ENCODE results near the gene ADAR. TPM values are rescaled to one million over a fixed set of nuclear protein-coding genes. Genes with fewer than 3 reads are reported as not detected.
A peak's percentile ranks its signal among the peaks of the same experiment; 100 is the strongest.
"Not testable (repeated sequence)": the region's sequence is repeated elsewhere in the genome, so short reads cannot be mapped to it uniquely, and the experiment has no call there.

Gene ADAR, protein sequence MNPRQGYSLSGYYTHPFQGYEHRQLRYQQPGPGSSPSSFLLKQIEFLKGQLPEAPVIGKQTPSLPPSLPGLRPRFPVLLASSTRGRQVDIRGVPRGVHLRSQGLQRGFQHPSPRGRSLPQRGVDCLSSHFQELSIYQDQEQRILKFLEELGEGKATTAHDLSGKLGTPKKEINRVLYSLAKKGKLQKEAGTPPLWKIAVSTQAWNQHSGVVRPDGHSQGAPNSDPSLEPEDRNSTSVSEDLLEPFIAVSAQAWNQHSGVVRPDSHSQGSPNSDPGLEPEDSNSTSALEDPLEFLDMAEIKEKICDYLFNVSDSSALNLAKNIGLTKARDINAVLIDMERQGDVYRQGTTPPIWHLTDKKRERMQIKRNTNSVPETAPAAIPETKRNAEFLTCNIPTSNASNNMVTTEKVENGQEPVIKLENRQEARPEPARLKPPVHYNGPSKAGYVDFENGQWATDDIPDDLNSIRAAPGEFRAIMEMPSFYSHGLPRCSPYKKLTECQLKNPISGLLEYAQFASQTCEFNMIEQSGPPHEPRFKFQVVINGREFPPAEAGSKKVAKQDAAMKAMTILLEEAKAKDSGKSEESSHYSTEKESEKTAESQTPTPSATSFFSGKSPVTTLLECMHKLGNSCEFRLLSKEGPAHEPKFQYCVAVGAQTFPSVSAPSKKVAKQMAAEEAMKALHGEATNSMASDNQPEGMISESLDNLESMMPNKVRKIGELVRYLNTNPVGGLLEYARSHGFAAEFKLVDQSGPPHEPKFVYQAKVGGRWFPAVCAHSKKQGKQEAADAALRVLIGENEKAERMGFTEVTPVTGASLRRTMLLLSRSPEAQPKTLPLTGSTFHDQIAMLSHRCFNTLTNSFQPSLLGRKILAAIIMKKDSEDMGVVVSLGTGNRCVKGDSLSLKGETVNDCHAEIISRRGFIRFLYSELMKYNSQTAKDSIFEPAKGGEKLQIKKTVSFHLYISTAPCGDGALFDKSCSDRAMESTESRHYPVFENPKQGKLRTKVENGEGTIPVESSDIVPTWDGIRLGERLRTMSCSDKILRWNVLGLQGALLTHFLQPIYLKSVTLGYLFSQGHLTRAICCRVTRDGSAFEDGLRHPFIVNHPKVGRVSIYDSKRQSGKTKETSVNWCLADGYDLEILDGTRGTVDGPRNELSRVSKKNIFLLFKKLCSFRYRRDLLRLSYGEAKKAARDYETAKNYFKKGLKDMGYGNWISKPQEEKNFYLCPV
- total RNA-seq, result 121 and 149 TPM in 2 replicates

DNA sequence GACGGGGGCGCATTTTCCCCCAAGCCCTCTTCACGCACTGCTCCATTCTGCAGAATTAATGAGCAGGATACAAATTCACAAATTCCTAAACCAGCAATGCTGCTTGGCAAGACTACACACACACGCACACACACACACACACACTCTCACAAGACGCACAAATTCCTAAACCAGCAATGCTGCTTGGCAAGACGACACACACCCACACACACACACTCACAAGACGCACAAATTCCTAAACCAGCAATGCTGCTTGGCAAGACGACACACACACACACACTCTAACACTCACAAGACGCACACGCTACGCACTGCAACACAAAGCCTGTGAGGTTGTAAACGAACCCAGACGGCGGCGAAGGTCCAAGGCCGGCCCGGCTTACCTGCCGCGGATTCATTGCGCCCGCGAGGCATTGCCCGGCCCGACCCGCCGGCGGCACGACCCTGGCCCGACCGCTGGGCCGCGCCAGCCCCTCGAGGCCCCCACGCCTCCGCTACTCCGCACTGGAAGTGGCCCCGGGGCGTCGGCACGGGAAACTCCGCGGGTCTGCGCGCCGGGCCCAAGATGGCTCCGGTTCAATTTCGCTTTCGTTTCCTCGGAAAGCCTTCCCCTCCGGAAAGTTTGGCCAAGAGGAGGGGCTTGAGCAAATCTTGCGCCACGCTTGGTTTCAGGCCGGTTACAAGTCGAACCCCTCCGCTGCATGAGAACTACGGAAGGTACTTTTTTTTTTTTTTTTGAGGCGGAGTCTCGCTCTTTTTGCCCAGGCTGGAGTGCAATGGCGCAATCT is at the start of gene ADAR:
ADAR (minus strand) TSS at position 578 of the 788 bp plus-strand sequence; CDS start at position 398, 180 bp downstream.
- TF ChIP-seq, protein P1, sequence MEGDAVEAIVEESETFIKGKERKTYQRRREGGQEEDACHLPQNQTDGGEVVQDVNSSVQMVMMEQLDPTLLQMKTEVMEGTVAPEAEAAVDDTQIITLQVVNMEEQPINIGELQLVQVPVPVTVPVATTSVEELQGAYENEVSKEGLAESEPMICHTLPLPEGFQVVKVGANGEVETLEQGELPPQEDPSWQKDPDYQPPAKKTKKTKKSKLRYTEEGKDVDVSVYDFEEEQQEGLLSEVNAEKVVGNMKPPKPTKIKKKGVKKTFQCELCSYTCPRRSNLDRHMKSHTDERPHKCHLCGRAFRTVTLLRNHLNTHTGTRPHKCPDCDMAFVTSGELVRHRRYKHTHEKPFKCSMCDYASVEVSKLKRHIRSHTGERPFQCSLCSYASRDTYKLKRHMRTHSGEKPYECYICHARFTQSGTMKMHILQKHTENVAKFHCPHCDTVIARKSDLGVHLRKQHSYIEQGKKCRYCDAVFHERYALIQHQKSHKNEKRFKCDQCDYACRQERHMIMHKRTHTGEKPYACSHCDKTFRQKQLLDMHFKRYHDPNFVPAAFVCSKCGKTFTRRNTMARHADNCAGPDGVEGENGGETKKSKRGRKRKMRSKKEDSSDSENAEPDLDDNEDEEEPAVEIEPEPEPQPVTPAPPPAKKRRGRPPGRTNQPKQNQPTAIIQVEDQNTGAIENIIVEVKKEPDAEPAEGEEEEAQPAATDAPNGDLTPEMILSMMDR (IDR thresholded peaks at IDR 0.05; ENCODE audit: insufficient read depth, low read length, poor library complexity, severe bottlenecking), result no peak
- Histone ChIP-seq H3K4me3 (ENCODE audit: low read depth, low read length) (peak within 1 kb of the TSS; percentile 53), H3K27me3 (ENCODE audit: control insufficient read depth, insufficient read depth, low read length) (no peaks in the 10 kb centered on the region), H3K36me3 (ENCODE audit: control insufficient read depth, insufficient read depth, low read length) (no peaks in the 10 kb centered on the region)
- DNase-seq (ENCODE audit: low read depth), result peak; percentile 85

DNA sequence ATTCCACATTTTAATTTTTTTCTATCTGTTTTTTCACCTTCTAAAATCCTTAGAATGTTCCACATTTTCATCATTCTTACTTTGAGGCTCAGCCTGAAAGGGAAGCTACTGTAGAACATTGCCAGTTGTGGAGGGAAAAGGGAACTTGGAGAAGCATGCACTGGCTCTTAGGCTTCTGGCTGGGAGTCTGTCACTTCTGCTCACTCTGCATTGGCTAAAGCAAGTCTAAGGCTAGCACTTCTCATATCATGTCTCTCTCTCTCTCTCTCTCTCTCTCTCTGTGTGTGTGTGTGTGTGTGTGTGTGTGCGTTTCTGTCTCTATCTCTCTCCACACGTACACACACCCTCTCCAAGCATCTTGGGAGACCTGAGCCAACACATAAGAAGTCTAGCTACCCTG is 49.6 kb upstream of the ADAR start:
- TF ChIP-seq, protein P1 (IDR thresholded peaks at IDR 0.05; ENCODE audit: insufficient read depth, low read length, poor library complexity, severe bottlenecking), result no peak
- DNase-seq (ENCODE audit: low read depth), result no peak
- H3K36me3 ChIP-seq (ENCODE audit: control insufficient read depth, insufficient read depth, low read length), result no peaks in the 10 kb centered on the region
- H3K27me3 ChIP-seq (ENCODE audit: control insufficient read depth, insufficient read depth, low read length), result peaks cover 4% of the 10 kb centered on the region
- H3K4me3 ChIP-seq (ENCODE audit: low read depth, low read length), result no peak overlapping the region

DNA sequence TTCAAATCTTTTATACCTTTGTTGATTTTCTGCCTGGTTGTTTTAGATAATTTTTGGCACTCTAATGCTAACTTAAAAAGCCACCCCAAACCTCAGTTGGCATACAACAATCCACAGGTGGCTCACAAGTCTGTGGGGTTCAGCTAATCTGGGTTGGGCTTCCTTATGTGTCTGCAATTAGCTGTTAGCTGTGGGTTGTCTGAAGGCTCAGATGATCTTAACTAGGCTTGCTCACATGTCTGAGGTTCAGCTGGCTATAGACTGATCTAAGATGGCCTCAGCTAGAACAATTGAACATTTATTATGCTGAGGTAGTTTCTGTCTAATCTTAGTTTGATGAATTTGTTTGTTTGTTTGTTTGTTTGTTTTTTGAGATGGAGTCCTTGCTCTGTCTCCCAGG is 44.9 kb upstream of the ADAR start:
- Histone ChIP-seq H3K4me3 (ENCODE audit: low read depth, low read length) (no peak overlapping the region), H3K36me3 (ENCODE audit: control insufficient read depth, insufficient read depth, low read length) (no peaks in the 10 kb centered on the region), H3K27me3 (ENCODE audit: control insufficient read depth, insufficient read depth, low read length) (peaks cover 3% of the 10 kb centered on the region)
- no peak for DNase-seq (ENCODE audit: low read depth)
- TF ChIP-seq, protein P1 (IDR thresholded peaks at IDR 0.05; ENCODE audit: insufficient read depth, low read length, poor library complexity, severe bottlenecking), result no peak

DNA sequence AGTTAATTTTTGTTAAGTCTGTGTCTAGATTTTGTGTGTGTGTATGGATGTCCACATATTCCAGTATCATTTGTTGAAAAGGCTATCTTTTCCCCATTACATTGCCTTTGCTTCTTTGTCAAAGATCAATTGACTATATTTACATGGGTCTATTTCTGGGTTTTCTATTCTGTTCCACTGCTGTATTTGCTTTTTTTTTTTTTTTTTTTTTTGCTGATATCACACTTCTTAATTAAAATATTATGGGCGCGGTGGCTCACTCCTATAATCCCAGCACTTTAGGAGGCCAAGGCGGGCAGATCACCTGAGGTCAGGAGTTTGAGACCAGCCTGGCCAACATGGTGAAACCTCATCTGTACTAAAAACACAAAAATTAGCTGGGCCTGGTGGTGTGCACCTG is 36.7 kb upstream of the ADAR start:
- not testable (repeated sequence) for H3K36me3 ChIP-seq (ENCODE audit: control insufficient read depth, insufficient read depth, low read length); H3K4me3 ChIP-seq (ENCODE audit: low read depth, low read length); H3K27me3 ChIP-seq (ENCODE audit: control insufficient read depth, insufficient read depth, low read length); DNase-seq (ENCODE audit: low read depth)

DNA sequence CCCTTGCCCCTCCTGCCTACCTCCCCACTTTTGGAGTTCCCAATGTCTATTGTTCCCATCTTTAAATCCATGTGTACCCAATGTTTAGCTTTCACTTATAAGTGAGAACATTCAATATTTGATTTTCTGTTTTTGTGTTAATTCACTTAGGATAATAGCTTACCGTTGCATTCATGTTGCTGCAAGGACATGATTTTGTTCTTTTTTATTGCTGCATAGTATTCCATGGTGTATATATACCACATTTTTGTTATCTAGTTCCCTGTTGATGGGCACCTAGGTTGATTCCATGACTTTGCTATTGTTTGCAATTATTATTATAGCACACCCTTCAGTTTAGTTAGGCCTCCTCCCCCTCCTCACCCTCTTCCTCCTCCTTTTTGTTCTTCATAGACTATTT is 33.5 kb upstream of the ADAR start:
- Histone ChIP-seq H3K36me3 (ENCODE audit: control insufficient read depth, insufficient read depth, low read length) (no peaks in the 10 kb centered on the region), H3K27me3 (ENCODE audit: control insufficient read depth, insufficient read depth, low read length) (no peaks in the 10 kb centered on the region), H3K4me3 (ENCODE audit: low read depth, low read length) (no peak overlapping the region)
- no peak for DNase-seq (ENCODE audit: low read depth)
- TF ChIP-seq, protein P1 (IDR thresholded peaks at IDR 0.05; ENCODE audit: insufficient read depth, low read length, poor library complexity, severe bottlenecking), result no peak

All from kidney epithelial cell (primary cell).